ENCODE results near the gene PIK3R1. TPM values are rescaled to one million over a fixed set of nuclear protein-coding genes. Genes with fewer than 3 reads are reported as not detected.

PIK3R1 gene
- total and polyA plus RNA-seq, 4 donors = 6.8 to 222 (median 74.9) TPM

GRCh38 chr5:68288707-68289134, 73.2 kb downstream of the PIK3R1 start:
- WGBS, 2 donors = 16 to 25% methylated on average over 10 of the region's 10 CpGs
- ATAC-seq (ENCODE audit: insufficient read depth, low FRiP score) = peak; percentile 7

GRCh38 chr5:68289498-68289897, 73.9 kb downstream of the PIK3R1 start:
- Histone ChIP-seq H3K9me3 (ENCODE audit: control insufficient read depth in 4 of 4, insufficient read depth in 3 of 4, low read length in 3 of 4) (no peaks in the 10 kb centered on the region), H3K36me3 (ENCODE audit: control insufficient read depth in 4 of 4, insufficient read depth in 4 of 4, low read length in 4 of 4) (peaks cover 0 to 29% (median 9%) of the 10 kb centered on the region in 4 donors), H3K4me1 (ENCODE audit: control insufficient read depth in 5 of 5, insufficient read depth in 5 of 5, low read length in 5 of 5) (peaks cover 5 to 67% (median 20%) of the 10 kb centered on the region in 5 donors), H3K4me3 (no peak overlapping the region), H3K27me3 (ENCODE audit: control insufficient read depth in 3 of 3, insufficient read depth in 3 of 3, low read length in 2 of 3) (no peaks in the 10 kb centered on the region), H3K27ac (ENCODE audit: low read depth in 1 of 2, low read length in 1 of 2) (peak overlapping the region in 1 of 2 donors; percentile 87), H3K9ac (ENCODE audit: insufficient read depth in 1 of 2, low read length in 2 of 2) (peak overlapping the region in 1 of 2 donors; percentile 91)
- TF ChIP-seq CTCF (IDR thresholded peaks at IDR 0.05; ENCODE audit: control extremely low read depth, extremely low read depth) = no peak
- ATAC-seq (ENCODE audit: insufficient read depth, low FRiP score) = no peak
- DNase-seq = peak in 2 of 3 donors; percentile 35 to 48
- WGBS, 2 donors = 63 to 67% methylated on average over 4 of the region's 4 CpGs

More at GRCh38 chr5:68288707-68289134, 73.2 kb downstream of the PIK3R1 start:
- TF ChIP-seq CTCF (IDR thresholded peaks at IDR 0.05; ENCODE audit: control extremely low read depth, extremely low read depth) = no peak
- H3K27me3 ChIP-seq (ENCODE audit: control insufficient read depth in 3 of 3, insufficient read depth in 3 of 3, low read length in 2 of 3) = no peaks in the 10 kb centered on the region
- peak overlapping the region; percentile 84 to 91 for H3K9ac ChIP-seq (ENCODE audit: insufficient read depth in 1 of 2, low read length in 2 of 2)
- no peaks in the 10 kb centered on the region for H3K9me3 ChIP-seq (ENCODE audit: control insufficient read depth in 4 of 4, insufficient read depth in 3 of 4, low read length in 3 of 4)
- peak in 1 of 3 donors; percentile 40 for DNase-seq
- peak overlapping the region; percentile 40 for H3K4me3 ChIP-seq
- H3K4me1 ChIP-seq (ENCODE audit: control insufficient read depth in 5 of 5, insufficient read depth in 5 of 5, low read length in 5 of 5) = peaks cover 8 to 71% (median 20%) of the 10 kb centered on the region in 5 donors
- peak overlapping the region; percentile 84 to 87 for H3K27ac ChIP-seq (ENCODE audit: low read depth in 1 of 2, low read length in 1 of 2)
- H3K36me3 ChIP-seq (ENCODE audit: control insufficient read depth in 4 of 4, insufficient read depth in 4 of 4, low read length in 4 of 4) = peaks cover 3 to 22% (median 10%) of the 10 kb centered on the region in 4 donors

GRCh38 chr5:68290260-68290674, 74.7 kb downstream of the PIK3R1 start:
- DNase-seq (peak; percentile 69 to 92 (median 87)), ATAC-seq (ENCODE audit: insufficient read depth, low FRiP score) (no peak)
- TF ChIP-seq CTCF (IDR thresholded peaks at IDR 0.05; ENCODE audit: control extremely low read depth, extremely low read depth) = no peak
- Histone ChIP-seq H3K27ac (ENCODE audit: low read depth in 1 of 2, low read length in 1 of 2) (peak overlapping the region in 1 of 2 donors; percentile 66), H3K9ac (ENCODE audit: insufficient read depth in 1 of 2, low read length in 2 of 2) (peak overlapping the region in 1 of 2 donors; percentile 91), H3K4me1 (ENCODE audit: control insufficient read depth in 5 of 5, insufficient read depth in 5 of 5, low read length in 5 of 5) (peaks cover 5 to 67% (median 20%) of the 10 kb centered on the region in 5 donors), H3K27me3 (ENCODE audit: control insufficient read depth in 3 of 3, insufficient read depth in 3 of 3, low read length in 2 of 3) (no peaks in the 10 kb centered on the region), H3K36me3 (ENCODE audit: control insufficient read depth in 4 of 4, insufficient read depth in 4 of 4, low read length in 4 of 4) (peaks cover 1 to 26% (median 14%) of the 10 kb centered on the region in 4 donors), H3K4me3 (no peak overlapping the region), H3K9me3 (ENCODE audit: control insufficient read depth in 4 of 4, insufficient read depth in 3 of 4, low read length in 3 of 4) (no peaks in the 10 kb centered on the region)
- 58 to 67% methylated on average over 4 of the region's 4 CpGs for WGBS, 2 donors

Data from lung (tissue), 12 donors.